Activated CD4-positive, CD25-positive, alpha-beta regulatory T cell treated with anti-CD3 and anti-CD28 coated beads, Interleukin-2, amount 50 U/mL, for 16 hours (primary cell): ENCODE measurements around the gene MAGI1.

ENCODE experiments used
- DNase-seq: peaks from one replicate; pipeline ENCODE4 v3.0.0-alpha.2; 2020; ENCODE audit warnings: low read depth, low spot score

Gene MAGI1

GRCh38 chr3:65716071-65716751 is 322.5 kb downstream of the MAGI1 start:
- no peak for DNase-seq

- no peak for DNase-seq
Measured at GRCh38 chr3:65714134-65714533, 324.6 kb downstream of the MAGI1 start.

GRCh38 chr3:65713016-65713415 is 325.7 kb downstream of the MAGI1 start:
- DNase-seq, result no peak

GRCh38 chr3:65712140-65712539 is 326.6 kb downstream of the MAGI1 start:
- DNase-seq, result no peak

GRCh38 chr3:65706776-65707568 is 331.7 kb downstream of the MAGI1 start:
- DNase-seq, result no peak

- no peak for DNase-seq
Measured at GRCh38 chr3:65706301-65706700, 332.4 kb downstream of the MAGI1 start.

- DNase-seq, result no peak
Measured at GRCh38 chr3:65703820-65704219, 334.9 kb downstream of the MAGI1 start.

- no peak for DNase-seq
Measured at GRCh38 chr3:65703026-65703425, 335.7 kb downstream of the MAGI1 start.

GRCh38 chr3:65702202-65702601 is 336.5 kb downstream of the MAGI1 start:
- DNase-seq, result no peak

GRCh38 chr3:65701516-65701915 is 337.2 kb downstream of the MAGI1 start:
- DNase-seq, result no peak

- DNase-seq, result no peak
Measured at GRCh38 chr3:65689436-65689835, 349.3 kb downstream of the MAGI1 start.

- no peak for DNase-seq
Measured at GRCh38 chr3:65687741-65688140, 351.0 kb downstream of the MAGI1 start.

GRCh38 chr3:65685621-65686235 is 353.0 kb downstream of the MAGI1 start:
- no peak for DNase-seq

GRCh38 chr3:65678516-65678915 is 360.2 kb downstream of the MAGI1 start:
- DNase-seq, result no peak

GRCh38 chr3:65677486-65678010 is 361.2 kb downstream of the MAGI1 start:
- no peak for DNase-seq

GRCh38 chr3:65676580-65676979 is 362.1 kb downstream of the MAGI1 start:
- DNase-seq, result no peak

- DNase-seq, result no peak
Measured at GRCh38 chr3:65675011-65675410, 363.7 kb downstream of the MAGI1 start.

- no peak for DNase-seq
Measured at GRCh38 chr3:65674226-65674625, 364.5 kb downstream of the MAGI1 start.

- no peak for DNase-seq
Measured at GRCh38 chr3:65672871-65673815, 365.6 kb downstream of the MAGI1 start.

GRCh38 chr3:65672061-65672460 is 366.7 kb downstream of the MAGI1 start:
- no peak for DNase-seq

- DNase-seq, result no peak
Measured at GRCh38 chr3:65671004-65671403, 367.7 kb downstream of the MAGI1 start.
